CD8-positive, alpha-beta memory T cell (primary cell): Measurements from ENCODE around the gene FRMD4A. TPM values are rescaled to one million over a fixed set of nuclear protein-coding genes. Genes with fewer than 3 reads are reported as not detected.

Source experiments
- CTCF ChIA-PET: fragments of 350-600 bp; sonication (Branson Sonifier 250); formaldehyde crosslinking; loops from one replicate; lab custom pipeline; 2021; ENCODE audit warnings: antibody characterized with exemption; lab: Charles Lee
- POLR2A ChIA-PET: fragments of 350-600 bp; sonication (Branson Sonifier 250); formaldehyde crosslinking; loops from one replicate; lab custom pipeline; 2021; ENCODE audit warnings: antibody characterized with exemption; lab: Charles Lee
- DNase-seq, 5 donors: peaks; one replicate each; pipeline versions ENCODE4 v3.0.0 to v3.0.0-alpha.2; 2020 to 2022; ENCODE audit warnings: mixed read lengths in 1 of 5
- H3K27ac ChIP-seq: one replicate; pipeline ENCODE4 v1.7.0; 2013; ENCODE audit warnings: low read depth, mild to moderate bottlenecking, low read length, moderate library complexity
- H3K27me3 ChIP-seq: 2 replicates; pipeline ENCODE4 v1.7.0; 2013; ENCODE audit warnings: low read length, mild to moderate bottlenecking; ENCODE audit not compliant: insufficient read depth, poor library complexity, severe bottlenecking
- H3K36me3 ChIP-seq: 2 replicates; pipeline ENCODE4 v1.7.0; 2013; ENCODE audit warnings: mild to moderate bottlenecking, low read length, moderate library complexity; ENCODE audit not compliant: insufficient read depth
- H3K4me1 ChIP-seq: 2 replicates; pipeline ENCODE4 v1.7.0; 2013; ENCODE audit warnings: mild to moderate bottlenecking, low read length, moderate library complexity; ENCODE audit not compliant: insufficient read depth
- H3K4me3 ChIP-seq: 2 replicates; pipeline ENCODE4 v1.7.0; 2013; ENCODE audit warnings: mild to moderate bottlenecking, low read length
- H3K9me3 ChIP-seq: 2 replicates; pipeline ENCODE4 v1.7.0; 2013; ENCODE audit warnings: mild to moderate bottlenecking, low read length
- H3K27ac Mint-ChIP-seq, 8 donors: one replicate each; pipeline ENCODE4 v1.8.0; 2020 to 2021; ENCODE audit warnings: mixed read lengths in 8 of 8, mild to moderate bottlenecking in 6 of 8, inconsistent platforms in 3 of 8, moderate library complexity in 3 of 8
- H3K27me3 Mint-ChIP-seq, 2 donors: one replicate each; pipeline ENCODE4 v1.8.0; 2020 to 2021; ENCODE audit warnings: mixed read lengths in 2 of 2, mild to moderate bottlenecking in 1 of 2, moderate library complexity in 1 of 2
- H3K36me3 Mint-ChIP-seq, 3 donors: one replicate each; pipeline ENCODE4 v1.8.0; 2020 to 2021; ENCODE audit warnings: mixed read lengths in 3 of 3, inconsistent platforms in 1 of 3, mild to moderate bottlenecking in 1 of 3
- H3K4me1 Mint-ChIP-seq, 3 donors: one replicate each; pipeline ENCODE4 v1.8.0; 2020 to 2021; ENCODE audit warnings: mixed read lengths in 3 of 3, inconsistent platforms in 1 of 3, mild to moderate bottlenecking in 1 of 3
- H3K4me3 Mint-ChIP-seq, 7 donors: one replicate each; pipeline ENCODE4 v1.8.0; 2020 to 2021; ENCODE audit warnings: mixed read lengths in 7 of 7, mild to moderate bottlenecking in 6 of 7, moderate library complexity in 4 of 7, inconsistent platforms in 2 of 7
- H3K9me3 Mint-ChIP-seq, 5 donors: one replicate each; pipeline ENCODE4 v1.8.0; 2020 to 2022; ENCODE audit warnings: mixed read lengths in 5 of 5, mild to moderate bottlenecking in 3 of 5, moderate library complexity in 2 of 5, inconsistent platforms in 1 of 5
- polyA plus RNA-seq: library from polyadenylated mRNA; unstranded; fragments of 300-500 nt; fragmentation: Illumina TruSeq; gene quantifications from one replicate; pipeline ENCODE4 v1.2.3, GENCODE V29; 2021
- total RNA-seq, 2 experiments: library from RNA; stranded (reverse); gene quantifications; one replicate each; pipeline ENCODE4 v1.2.3, GENCODE V29; 2021

Gene FRMD4A
- total and polyA plus RNA-seq, 3 experiments from 2014 or later, result 0.21 to 2.7 (median 2.1) TPM

DNA sequence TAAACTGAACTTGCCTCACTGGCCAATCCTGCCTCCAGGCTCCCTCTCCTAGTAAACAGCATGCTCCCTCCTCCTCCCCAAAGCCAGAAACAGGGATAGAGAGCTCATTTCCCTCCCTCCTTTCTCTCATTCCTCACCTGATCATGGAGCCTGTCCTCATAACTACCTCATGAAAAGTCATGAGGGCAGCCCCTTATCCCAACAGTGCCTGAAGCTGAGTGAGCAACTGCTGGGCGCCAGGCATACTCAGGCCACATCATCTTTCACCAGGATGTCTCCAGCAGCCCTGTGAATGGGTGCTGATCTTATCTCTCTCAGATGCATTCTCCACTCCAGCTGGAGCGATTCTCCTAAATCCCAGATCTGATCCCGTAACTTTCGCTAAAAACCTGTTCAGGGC lies 436.8 kb downstream of the FRMD4A start:
- no peaks in the 10 kb centered on the region for H3K36me3 ChIP-seq
- no peak for DNase-seq
- H3K27ac Mint-ChIP-seq, result peak overlapping the region in 1 of 8 donors; percentile 58
- H3K27ac ChIP-seq, result no peak overlapping the region
- peaks cover 17 to 30% (median 19%) of the 10 kb centered on the region in 3 donors for H3K4me1 Mint-ChIP-seq
- peaks cover 0 to 5% (median 0%) of the 10 kb centered on the region in 5 donors for H3K9me3 Mint-ChIP-seq
- ChIA-PET POLR2A (no interaction called here), CTCF (interaction anchor here (0.9 kb wide), 1 partner anchor 13 kb away, joined by 3 read pairs; no protein-coding TSS in a partner anchor)
- no peak overlapping the region for H3K4me3 ChIP-seq
- peaks cover 28% of the 10 kb centered on the region for H3K27me3 ChIP-seq
- no peaks in the 10 kb centered on the region for H3K4me1 ChIP-seq
- peaks cover 0 to 2% (median 0%) of the 10 kb centered on the region in 3 donors for H3K36me3 Mint-ChIP-seq
- H3K4me3 Mint-ChIP-seq, result no peak overlapping the region
- no peaks in the 10 kb centered on the region for H3K9me3 ChIP-seq
- H3K27me3 Mint-ChIP-seq, result peaks cover 46 to 62% of the 10 kb centered on the region in 2 donors

DNA sequence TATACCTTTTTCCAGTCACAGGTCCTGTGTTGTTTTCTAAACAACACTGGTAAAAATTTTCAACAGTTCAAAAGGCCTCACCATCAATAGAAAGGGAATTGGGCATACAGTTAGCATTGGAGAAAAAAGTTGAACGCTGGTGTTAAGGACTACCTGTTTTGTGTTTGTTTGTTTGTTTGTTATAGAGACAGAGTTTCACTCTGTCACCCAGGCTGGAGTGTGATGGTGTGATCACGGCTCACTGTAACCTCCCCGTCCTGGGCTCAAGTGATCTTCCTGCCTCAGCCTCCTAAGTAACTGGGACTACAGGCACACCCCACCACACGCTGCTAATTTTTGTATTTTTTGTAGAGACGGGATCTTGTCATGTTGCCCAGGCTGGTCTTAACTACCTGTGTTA lies 437.9 kb downstream of the FRMD4A start:
- no peak for DNase-seq
- Histone ChIP-seq H3K9me3 (no peaks in the 10 kb centered on the region), H3K36me3 (no peaks in the 10 kb centered on the region), H3K27ac (no peak overlapping the region), H3K4me3 (no peak overlapping the region), H3K4me1 (no peaks in the 10 kb centered on the region), H3K27me3 (peaks cover 28% of the 10 kb centered on the region)
- ChIA-PET POLR2A (no interaction called here), CTCF (no interaction called here)
- Mint-ChIP-seq H3K4me1 (peaks cover 17 to 30% (median 20%) of the 10 kb centered on the region in 3 donors), H3K27me3 (peaks cover 46 to 72% of the 10 kb centered on the region in 2 donors), H3K27ac (peak overlapping the region in 3 of 8 donors; percentile 0 to 10 (median 9)), H3K9me3 (peaks cover 0 to 5% (median 0%) of the 10 kb centered on the region in 5 donors), H3K4me3 (peak overlapping the region in 3 of 7 donors; percentile 6 to 27 (median 6)), H3K36me3 (peaks cover 0 to 2% (median 0%) of the 10 kb centered on the region in 3 donors)

DNA sequence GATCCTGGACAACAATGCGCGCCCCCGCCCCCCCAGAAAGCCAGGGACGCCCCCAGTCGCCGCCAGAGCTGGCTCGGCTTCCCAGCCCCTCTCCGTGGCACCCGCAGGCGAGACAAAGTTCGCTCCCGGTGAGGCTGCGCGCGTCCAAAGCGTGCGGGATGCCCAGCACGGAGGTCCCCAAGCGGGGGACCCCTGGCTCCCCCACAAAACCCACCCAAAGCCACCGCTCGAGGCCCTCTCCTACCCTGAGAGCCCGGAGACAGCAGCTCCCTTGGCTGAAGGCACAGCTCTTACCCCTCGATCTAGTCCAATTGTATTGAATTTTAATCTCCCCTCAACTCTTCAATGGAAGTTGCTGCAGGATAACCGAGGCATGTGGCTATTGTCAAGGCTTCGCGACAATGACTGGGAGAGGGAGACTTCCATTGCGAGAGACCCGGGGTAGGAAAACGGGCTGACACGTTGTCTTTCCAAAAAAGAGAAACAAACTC lies 438.7 kb downstream of the FRMD4A start:
- CTCF ChIA-PET, result no interaction called here

DNA sequence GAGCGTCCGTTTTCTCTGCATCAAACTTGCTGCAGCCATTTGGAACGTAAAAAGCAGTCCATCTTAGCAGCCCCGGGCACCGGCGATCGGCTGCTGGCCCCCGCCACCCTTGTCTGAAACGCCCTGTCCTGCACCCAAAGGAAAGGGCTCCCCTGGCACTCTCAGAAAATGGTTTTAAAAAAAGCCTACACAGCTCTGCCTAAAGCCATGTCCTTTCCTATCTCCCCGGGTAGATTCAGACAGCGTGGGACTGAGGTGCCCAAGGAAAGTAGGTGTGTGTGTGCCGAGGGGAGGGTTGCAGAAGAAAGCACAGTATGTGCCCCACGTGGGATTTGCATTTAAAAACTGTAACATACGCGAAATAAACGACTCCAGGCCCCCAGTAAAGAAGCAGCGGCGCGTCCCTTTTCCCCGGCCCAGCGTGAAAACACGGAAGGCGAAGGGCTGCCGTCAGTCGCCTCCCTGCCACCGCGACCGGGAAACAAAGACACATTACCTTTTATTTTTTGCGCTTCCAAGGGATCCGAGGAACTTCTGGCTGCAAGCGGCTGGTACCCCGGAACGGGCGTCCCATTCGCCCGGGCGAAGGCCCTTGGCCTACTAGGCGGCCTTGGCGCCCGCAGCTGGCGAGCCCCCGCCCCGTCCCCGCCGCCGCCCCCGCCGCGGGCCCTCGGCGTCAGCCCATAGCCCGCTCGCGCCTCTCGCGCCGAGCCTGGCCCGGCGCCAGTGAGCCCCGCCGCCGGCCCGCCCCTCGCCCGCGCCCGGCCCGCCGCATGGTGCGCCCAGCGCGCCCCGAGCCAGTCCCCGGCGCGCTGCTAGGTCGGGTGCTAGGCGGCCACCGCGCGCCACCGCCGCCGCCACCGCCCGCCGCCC lies 439.4 kb downstream of the FRMD4A start:
- peaks cover 50 to 85% of the 10 kb centered on the region in 2 donors for H3K27me3 Mint-ChIP-seq

More for the DNA sequence above, 438.7 kb downstream of the FRMD4A start:
- no peak overlapping the region for H3K27ac ChIP-seq
- no peaks in the 10 kb centered on the region for H3K4me1 ChIP-seq
- no peaks in the 10 kb centered on the region for H3K36me3 Mint-ChIP-seq
- POLR2A ChIA-PET, result no interaction called here
- peaks cover 28% of the 10 kb centered on the region for H3K27me3 ChIP-seq
- H3K9me3 ChIP-seq, result no peaks in the 10 kb centered on the region
- no peaks in the 10 kb centered on the region for H3K36me3 ChIP-seq
- DNase-seq, result no peak
- H3K27ac Mint-ChIP-seq, result peak overlapping the region in 1 of 8 donors; percentile 63
- peaks cover 17 to 30% (median 24%) of the 10 kb centered on the region in 3 donors for H3K4me1 Mint-ChIP-seq
- peaks cover 50 to 79% of the 10 kb centered on the region in 2 donors for H3K27me3 Mint-ChIP-seq
- H3K4me3 Mint-ChIP-seq, result peak overlapping the region; percentile 13 to 71 (median 61)
- H3K4me3 ChIP-seq, result no peak overlapping the region
- peaks cover 0 to 5% (median 0%) of the 10 kb centered on the region in 5 donors for H3K9me3 Mint-ChIP-seq

DNA sequence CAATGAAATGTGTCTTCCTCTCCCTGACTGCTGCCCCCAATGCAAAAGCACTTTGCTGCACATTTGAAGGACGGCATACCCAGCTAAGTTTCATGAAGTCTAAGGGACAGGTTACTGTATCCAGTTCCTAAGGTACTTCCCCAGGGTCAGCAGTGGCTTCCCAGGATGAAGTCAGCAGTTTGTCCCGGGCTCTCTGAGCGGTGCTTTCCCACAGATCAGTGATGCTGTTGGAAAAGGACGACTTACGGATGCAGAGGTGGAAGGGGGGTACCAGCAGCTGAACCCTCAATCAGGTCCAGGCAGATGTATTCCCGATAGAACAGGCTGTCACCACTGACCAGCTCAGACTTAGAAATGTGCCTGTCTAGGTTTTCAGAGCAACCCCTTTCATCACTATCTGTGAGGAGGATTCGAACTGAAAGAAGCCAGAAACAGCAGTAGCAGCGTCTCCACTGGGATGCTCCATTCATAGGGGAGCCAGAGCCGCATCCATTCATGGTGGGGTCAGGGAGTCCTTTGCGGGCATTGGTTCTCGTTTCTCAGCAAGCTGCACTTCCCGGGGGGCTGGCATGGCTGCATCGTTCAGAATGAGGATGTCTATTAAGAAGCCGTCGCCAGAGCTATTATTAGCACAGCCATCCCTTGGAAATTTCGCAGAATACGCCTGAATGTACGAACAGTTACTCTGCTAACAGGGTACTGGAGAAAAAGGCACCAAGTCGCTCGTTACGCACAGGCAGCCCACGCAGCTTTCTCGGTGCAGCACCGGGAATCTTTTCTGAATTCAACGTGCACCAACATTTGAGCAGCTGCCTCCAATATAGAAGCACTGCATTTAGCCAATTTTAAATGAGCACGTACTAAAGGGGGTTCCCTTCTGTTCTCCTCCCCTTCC lies 440.2 kb downstream of the FRMD4A start:
- Mint-ChIP-seq H3K27me3 (peaks cover 47 to 90% of the 10 kb centered on the region in 2 donors), H3K4me1 (peaks cover 17 to 30% (median 24%) of the 10 kb centered on the region in 3 donors), H3K9me3 (peaks cover 0 to 3% (median 0%) of the 10 kb centered on the region in 5 donors), H3K27ac (no peak overlapping the region), H3K36me3 (no peaks in the 10 kb centered on the region), H3K4me3 (peak overlapping the region in 5 of 7 donors; percentile 9 to 49 (median 27))
- no peaks in the 10 kb centered on the region for H3K9me3 ChIP-seq
- no peaks in the 10 kb centered on the region for H3K4me1 ChIP-seq
- ChIA-PET CTCF (no interaction called here), POLR2A (no interaction called here)
- peaks cover 28% of the 10 kb centered on the region for H3K27me3 ChIP-seq
- DNase-seq, result no peak
- no peak overlapping the region for H3K27ac ChIP-seq
- no peaks in the 10 kb centered on the region for H3K36me3 ChIP-seq
- peak overlapping the region; percentile 34 for H3K4me3 ChIP-seq

More for the DNA sequence above, 439.4 kb downstream of the FRMD4A start:
- DNase-seq, result no peak
- Mint-ChIP-seq H3K9me3 (peaks cover 0 to 5% (median 0%) of the 10 kb centered on the region in 5 donors), H3K4me1 (peaks cover 17 to 30% (median 24%) of the 10 kb centered on the region in 3 donors), H3K4me3 (peak overlapping the region in 6 of 7 donors; percentile 20 to 63 (median 46)), H3K27ac (peak overlapping the region in 1 of 8 donors; percentile 14), H3K36me3 (no peaks in the 10 kb centered on the region)
- H3K27me3 ChIP-seq, result peaks cover 28% of the 10 kb centered on the region
- H3K4me3 ChIP-seq, result peak overlapping the region; percentile 34
- CTCF ChIA-PET, result no interaction called here
- H3K36me3 ChIP-seq, result no peaks in the 10 kb centered on the region
- H3K9me3 ChIP-seq, result no peaks in the 10 kb centered on the region
- POLR2A ChIA-PET, result no interaction called here
- H3K4me1 ChIP-seq, result no peaks in the 10 kb centered on the region
- no peak overlapping the region for H3K27ac ChIP-seq

DNA sequence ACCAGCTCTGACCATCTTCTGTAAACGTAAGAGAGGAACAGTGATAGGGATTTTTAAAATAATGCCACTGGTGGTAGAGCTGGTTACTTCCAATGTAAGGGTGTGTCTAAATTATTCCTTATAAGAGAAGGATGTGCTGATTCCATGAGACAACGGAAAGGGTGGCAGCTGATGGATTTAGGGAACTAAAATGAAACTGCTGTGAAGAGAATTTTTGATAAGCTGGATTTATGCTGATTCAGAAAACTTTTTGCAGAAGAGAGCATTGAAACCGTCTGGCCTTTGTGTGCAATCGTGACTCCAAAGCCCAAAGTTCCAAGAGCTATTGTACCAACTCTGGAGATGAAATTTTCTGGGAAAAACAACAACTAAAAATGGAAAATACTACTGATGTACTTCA lies 443.0 kb downstream of the FRMD4A start:
- POLR2A ChIA-PET, result no interaction called here
- CTCF ChIA-PET, result no interaction called here

DNA sequence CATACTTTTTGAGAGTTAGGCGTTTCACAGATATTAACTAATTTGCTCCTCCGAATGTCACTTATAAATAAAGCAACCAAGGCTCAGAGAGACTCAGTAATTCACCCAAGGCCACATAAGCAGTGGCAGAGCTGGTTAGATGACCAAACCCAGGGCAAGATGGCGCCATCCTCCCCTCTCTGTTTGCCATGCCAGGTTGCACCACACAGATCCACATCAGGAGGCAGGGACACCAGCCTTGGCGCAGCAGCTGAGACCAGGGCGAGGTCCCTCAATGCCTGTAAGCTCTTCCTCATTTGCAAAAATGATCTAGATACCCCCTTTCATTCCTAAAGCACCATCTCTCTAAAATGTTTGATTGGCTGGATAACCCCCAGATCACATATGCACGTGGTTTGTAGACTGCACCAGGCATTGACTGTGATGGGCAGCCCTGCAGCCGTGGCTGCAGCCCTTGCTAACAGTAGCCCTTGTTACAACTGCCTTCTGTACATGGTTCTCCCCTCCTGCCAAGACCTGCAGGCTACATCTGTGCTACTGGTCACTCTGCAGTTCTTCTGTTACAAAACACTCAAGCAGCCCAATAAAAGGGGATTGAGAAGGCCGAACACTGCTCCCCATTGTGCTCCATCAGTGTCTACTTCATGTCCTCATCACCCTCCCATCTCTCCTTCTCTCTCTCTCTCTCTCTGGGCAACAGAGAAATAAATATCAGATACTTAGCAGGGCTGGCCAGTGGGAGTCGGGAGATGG lies 445.3 kb downstream of the FRMD4A start:
- POLR2A ChIA-PET, result interaction anchor here (0.7 kb wide), 1 partner anchor 124 kb away, joined by 3 read pairs; no protein-coding TSS in a partner anchor
- H3K27ac ChIP-seq, result no peak overlapping the region
- Mint-ChIP-seq H3K27ac (peak overlapping the region in 1 of 8 donors; percentile 4), H3K9me3 (no peaks in the 10 kb centered on the region), H3K27me3 (peaks cover 17 to 55% of the 10 kb centered on the region in 2 donors), H3K4me3 (no peak overlapping the region), H3K4me1 (peaks cover under 1 to 5% (median 2%) of the 10 kb centered on the region in 3 donors), H3K36me3 (no peaks in the 10 kb centered on the region)
- H3K27me3 ChIP-seq, result peaks cover 5% of the 10 kb centered on the region
- CTCF ChIA-PET, result no interaction called here
- no peaks in the 10 kb centered on the region for H3K9me3 ChIP-seq
- no peak overlapping the region for H3K4me3 ChIP-seq
- DNase-seq, result no peak
- no peaks in the 10 kb centered on the region for H3K4me1 ChIP-seq
- H3K36me3 ChIP-seq, result no peaks in the 10 kb centered on the region

More for the DNA sequence above, 443.0 kb downstream of the FRMD4A start:
- DNase-seq, result no peak
- no peak overlapping the region for H3K27ac ChIP-seq
- no peaks in the 10 kb centered on the region for H3K4me1 ChIP-seq
- H3K4me3 Mint-ChIP-seq, result no peak overlapping the region
- H3K4me3 ChIP-seq, result no peak overlapping the region
- no peaks in the 10 kb centered on the region for H3K36me3 Mint-ChIP-seq
- no peaks in the 10 kb centered on the region for H3K36me3 ChIP-seq
- H3K9me3 ChIP-seq, result no peaks in the 10 kb centered on the region
- peaks cover 20% of the 10 kb centered on the region for H3K27me3 ChIP-seq
- H3K4me1 Mint-ChIP-seq, result peaks cover 8 to 20% (median 16%) of the 10 kb centered on the region in 3 donors
- no peak overlapping the region for H3K27ac Mint-ChIP-seq
- H3K27me3 Mint-ChIP-seq, result peaks cover 34 to 74% of the 10 kb centered on the region in 2 donors
- no peaks in the 10 kb centered on the region for H3K9me3 Mint-ChIP-seq
